OCI-LY7 (cell line): ENCODE measurements around the gene TLR1. TPM values are rescaled to one million over a fixed set of nuclear protein-coding genes. Genes with fewer than 3 reads are reported as not detected.
"Not testable (repeated sequence)": the region's sequence is repeated elsewhere in the genome, so short reads cannot be mapped to it uniquely, and the experiment has no call there.

Source experiments
- BruUV-seq: library from RNA; stranded (reverse); fragments of 400-500 nt; replicated peaks from 2 replicates; lab custom pipeline; 2021; lab: Mats Ljungman, UMichigan
- CTCF ChIA-PET: fragments of 300-600 bp; sonication (Branson Sonifier 250); formaldehyde crosslinking; loops from one replicate; lab custom pipeline; 2022; ENCODE audit warnings: antibody characterized with exemption; ENCODE audit not compliant: unreplicated experiment; lab: Charles Lee
- POLR2A ChIA-PET: fragments of 300-600 bp; sonication (Branson Sonifier 250); formaldehyde crosslinking; loops from one replicate; lab custom pipeline; 2022; ENCODE audit warnings: antibody characterized with exemption; lab: Charles Lee
- DNase-seq: peaks from one replicate; pipeline ENCODE4 v3.0.0-alpha.2; 2015; ENCODE audit warnings: low spot score
- H2AFZ ChIP-seq: fragments of 200-600 bp; sonication (generic), shearing (Covaris generic); 2 replicates; pipeline ENCODE4 v1.6.1; 2014; ENCODE audit warnings: mild to moderate bottlenecking, antibody characterized with exemption, low read length, moderate library complexity
- H3K27ac ChIP-seq: fragments of 200-600 bp; sonication (generic); 2 replicates; pipeline ENCODE4 v1.5.1; 2014; ENCODE audit warnings: mixed run types, low read depth, mild to moderate bottlenecking, moderate library complexity, low read length, inconsistent platforms; ENCODE audit not compliant: poor library complexity, severe bottlenecking
- H3K36me3 ChIP-seq: fragments of 200-600 bp; sonication (generic); 2 replicates; pipeline ENCODE4 v1.6.1; 2014; ENCODE audit warnings: mild to moderate bottlenecking, antibody characterized with exemption, low read length, moderate library complexity, mixed read lengths; ENCODE audit not compliant: insufficient read depth
- H3K4me1 ChIP-seq: fragments of 200-600 bp; sonication (generic); 2 replicates; pipeline ENCODE4 v1.5.1; 2014; ENCODE audit warnings: mild to moderate bottlenecking, low read length; ENCODE audit not compliant: insufficient read depth, poor library complexity, severe bottlenecking
- H3K4me2 ChIP-seq: fragments of 200-600 bp; sonication (generic); 2 replicates; pipeline ENCODE4 v1.6.1; 2014; ENCODE audit warnings: mild to moderate bottlenecking, low read length
- H3K4me3 ChIP-seq: fragments of 200-600 bp; sonication (generic); 2 replicates; pipeline ENCODE4 v1.5.1; 2014; ENCODE audit warnings: mild to moderate bottlenecking, low read depth, low read length; ENCODE audit not compliant: poor library complexity, severe bottlenecking
- H3K79me2 ChIP-seq: fragments of 200-600 bp; sonication (generic); 2 replicates; pipeline ENCODE4 v1.6.1; 2016; ENCODE audit warnings: low read depth, mild to moderate bottlenecking, low read length, moderate library complexity, mixed read lengths; ENCODE audit not compliant: insufficient read depth
- H3K9me2 ChIP-seq: fragments of 200-600 bp; sonication (generic); 2 replicates; pipeline ENCODE4 v1.6.1; 2016; ENCODE audit warnings: mild to moderate bottlenecking, low read length, mixed read lengths; ENCODE audit not compliant: insufficient read depth
- H3K9me3 ChIP-seq: fragments of 200-600 bp; sonication (generic); 2 replicates; pipeline ENCODE4 v1.6.1; 2014; ENCODE audit warnings: mild to moderate bottlenecking, mixed run types, low read length, mixed read lengths
- H4K20me1 ChIP-seq: fragments of 200-600 bp; sonication (generic); 2 replicates; pipeline ENCODE4 v1.6.1; 2014; ENCODE audit warnings: mild to moderate bottlenecking, antibody characterized with exemption, low read length, moderate library complexity, mixed read lengths; ENCODE audit not compliant: insufficient read depth
- CTCF ChIP-seq: fragments of 200-600 bp; sonication (generic); conservative IDR thresholded peaks from 2 replicates; pipeline ENCODE4 v1.5.1; 2014; ENCODE audit warnings: mild to moderate bottlenecking, antibody characterized with exemption, low read length, moderate library complexity, mixed read lengths
- EZH2phosphoT487 ChIP-seq: fragments of 200-600 bp; sonication (generic); IDR thresholded peaks from 2 replicates; pipeline ENCODE4 v1.6.1; 2018; ENCODE audit warnings: low read depth, borderline replicate concordance, mild to moderate bottlenecking, mixed run types, antibody characterized with exemption, low read length, moderate library complexity, mixed read lengths
- intact Hi-C: fragments of 100-400 bp; cut with micrococcal nuclease; formaldehyde crosslinking; loops from one replicate; pipeline ENCODE4 v1.10.0; 2022; ENCODE audit not compliant: unreplicated experiment
- total RNA-seq, 2 experiments: library from RNA; depleted of rRNA in 1 of 2; stranded (reverse); fragments of >200 nt in 1 of 2; shearing (Covaris generic) in 1 of 2; gene quantifications; 2 replicates each; pipeline ENCODE4 v1.2.3, GENCODE V29; 2014 to 2022

Gene TLR1
- total RNA-seq, 2 experiments from 2014 or later: 3.3 to 7.4 TPM

- Histone ChIP-seq H3K36me3 (peaks cover 30% of the 10 kb centered on the region), H3K4me2 (peak overlapping the region; percentile 89), H3K27ac (peak overlapping the region; percentile 96), H2AFZ (peak overlapping the region; percentile 82; the same call in 1 of the 2 replicates), H3K9me3 (peaks cover 26% of the 10 kb centered on the region), H3K4me3 (peak overlapping the region; percentile 62), H3K4me1 (peaks cover 26% of the 10 kb centered on the region)
- H3K79me2 ChIP-seq, intact Hi-C loops, BruUV-seq, H4K20me1 ChIP-seq, H3K9me2 ChIP-seq, DNase-seq: not testable (repeated sequence)
- POLR2A ChIA-PET: interaction anchor here (1.8 to 5.1 kb wide), 3 partner anchors 21 to 46 kb away, joined by 7 to 54 read pairs (median 43); partner anchors contain the start of gene TLR10
- CTCF ChIA-PET: interaction anchor here (0.7 to 1.5 kb wide), 2 partner anchors 24 to 46 kb away, joined by 3 to 6 read pairs; partner anchors contain the start of gene TLR10
Observed at GRCh38 chr4:38806251-38806650, 1.7 kb upstream of the TLR1 start.

- no TSS peak for BruUV-seq
- Histone ChIP-seq H3K36me3 (peaks cover 36% of the 10 kb centered on the region), H3K4me2 (peak overlapping the region; percentile 89), H3K9me3 (peaks cover 26% of the 10 kb centered on the region), H3K4me3 (peak overlapping the region; percentile 62), H3K9me2 (no peaks in the 10 kb centered on the region), H2AFZ (peak overlapping the region; percentile 82), H3K27ac (peak overlapping the region; percentile 96), H3K4me1 (peaks cover 26% of the 10 kb centered on the region), H4K20me1 (no peaks in the 10 kb centered on the region), H3K79me2 (no peaks in the 10 kb centered on the region)
- POLR2A ChIA-PET: interaction anchor here (0.6 to 5.1 kb wide), 10 partner anchors 10 to 397 kb away, joined by 3 to 54 read pairs (median 6); partner anchors contain the start of gene TLR10
- CTCF ChIA-PET: interaction anchor here (0.7 to 1.5 kb wide), 2 partner anchors 23 to 43 kb away, joined by 4 to 6 read pairs; partner anchors contain the start of gene TLR10
- peak; percentile 85 for DNase-seq
- intact Hi-C loops: loop anchor here (1.0 kb wide), 3 partner anchors 22 to 51 kb away; partner anchors contain the start of gene TLR6
- no peak for TF ChIP-seq CTCF
Observed at GRCh38 chr4:38805530-38806145, 1.0 kb upstream of the TLR1 start.

GRCh38 chr4:38803833-38804653, 548 bp downstream of the TLR1 start:
- TF ChIP-seq CTCF (no peak), EZH2phosphoT487 (no peak)
- BruUV-seq: TSS peak; percentile 74
- intact Hi-C loops: no loop called here
- no peaks in the 10 kb centered on the region for H3K79me2 ChIP-seq
- peak overlapping the region; percentile 89 for H3K4me2 ChIP-seq
- CTCF ChIA-PET: interaction anchor here (0.5 to 2.5 kb wide), 4 partner anchors 9 to 44 kb away, joined by 3 to 21 read pairs (median 8); partner anchors contain the start of gene TLR10
- H3K9me3 ChIP-seq: peaks cover 26% of the 10 kb centered on the region
- H3K9me2 ChIP-seq: no peaks in the 10 kb centered on the region
- H3K27ac ChIP-seq: peak overlapping the region; percentile 96
- H4K20me1 ChIP-seq: no peaks in the 10 kb centered on the region
- DNase-seq: peak; percentile 8
- H3K36me3 ChIP-seq: peaks cover 49% of the 10 kb centered on the region
- H3K4me3 ChIP-seq: peak overlapping the region; percentile 62
- H3K4me1 ChIP-seq: peaks cover 26% of the 10 kb centered on the region
- POLR2A ChIA-PET: interaction anchor here (0.6 to 5.1 kb wide), 15 partner anchors 9 to 347 kb away, joined by 3 to 54 read pairs (median 4); partner anchors contain the start of gene TLR10
- H2AFZ ChIP-seq: peak overlapping the region; percentile 82
